GM10266 (cell line): ENCODE data around the gene CHL1.

Experiments used
- DNase-seq: peaks from one replicate; pipeline ENCODE4 v3.0.0; 2012; ENCODE audit errors: extremely low spot score
- TF ChIP-seq, protein P1 (sequence below): IDR thresholded peaks from 2 replicates; pipeline ENCODE4 v1.5.1; 2012; ENCODE audit warnings: mild to moderate bottlenecking, low read depth; ENCODE audit not compliant: control insufficient read depth, insufficient read depth; ENCODE audit errors: missing control alignments

Gene CHL1

DNA sequence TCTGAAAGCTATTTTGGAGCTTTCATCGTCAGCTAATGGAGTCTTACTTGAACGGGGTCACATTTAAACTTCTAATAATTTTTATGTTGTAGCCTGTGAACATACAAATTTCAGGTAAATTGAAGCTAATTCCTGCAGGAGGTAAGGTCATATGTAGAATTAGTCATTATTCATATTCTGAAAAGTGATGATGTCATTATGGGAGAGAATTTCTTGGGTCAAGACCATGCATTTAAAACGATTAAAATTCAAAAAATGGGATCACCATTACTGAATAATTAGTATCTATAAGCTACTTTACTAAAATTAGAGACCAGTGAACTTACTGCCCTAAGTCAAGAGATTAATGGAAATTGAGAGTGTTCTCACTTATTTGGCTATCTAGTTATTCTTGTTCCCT, 120.4 kb downstream of the CHL1 start:
- TF ChIP-seq, protein P1, sequence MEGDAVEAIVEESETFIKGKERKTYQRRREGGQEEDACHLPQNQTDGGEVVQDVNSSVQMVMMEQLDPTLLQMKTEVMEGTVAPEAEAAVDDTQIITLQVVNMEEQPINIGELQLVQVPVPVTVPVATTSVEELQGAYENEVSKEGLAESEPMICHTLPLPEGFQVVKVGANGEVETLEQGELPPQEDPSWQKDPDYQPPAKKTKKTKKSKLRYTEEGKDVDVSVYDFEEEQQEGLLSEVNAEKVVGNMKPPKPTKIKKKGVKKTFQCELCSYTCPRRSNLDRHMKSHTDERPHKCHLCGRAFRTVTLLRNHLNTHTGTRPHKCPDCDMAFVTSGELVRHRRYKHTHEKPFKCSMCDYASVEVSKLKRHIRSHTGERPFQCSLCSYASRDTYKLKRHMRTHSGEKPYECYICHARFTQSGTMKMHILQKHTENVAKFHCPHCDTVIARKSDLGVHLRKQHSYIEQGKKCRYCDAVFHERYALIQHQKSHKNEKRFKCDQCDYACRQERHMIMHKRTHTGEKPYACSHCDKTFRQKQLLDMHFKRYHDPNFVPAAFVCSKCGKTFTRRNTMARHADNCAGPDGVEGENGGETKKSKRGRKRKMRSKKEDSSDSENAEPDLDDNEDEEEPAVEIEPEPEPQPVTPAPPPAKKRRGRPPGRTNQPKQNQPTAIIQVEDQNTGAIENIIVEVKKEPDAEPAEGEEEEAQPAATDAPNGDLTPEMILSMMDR, result no peak
- DNase-seq, result no peak

- TF ChIP-seq, protein P1, result no peak
- no peak for DNase-seq
Observed at GRCh38 chr3:318903-319302, 122.3 kb downstream of the CHL1 start.

GRCh38 chr3:324423-324822, 127.9 kb downstream of the CHL1 start:
- DNase-seq, result no peak
- TF ChIP-seq, protein P1, result no peak

- no peak for DNase-seq
- TF ChIP-seq, protein P1, result no peak
Observed at GRCh38 chr3:325495-325894, 128.9 kb downstream of the CHL1 start.

DNA sequence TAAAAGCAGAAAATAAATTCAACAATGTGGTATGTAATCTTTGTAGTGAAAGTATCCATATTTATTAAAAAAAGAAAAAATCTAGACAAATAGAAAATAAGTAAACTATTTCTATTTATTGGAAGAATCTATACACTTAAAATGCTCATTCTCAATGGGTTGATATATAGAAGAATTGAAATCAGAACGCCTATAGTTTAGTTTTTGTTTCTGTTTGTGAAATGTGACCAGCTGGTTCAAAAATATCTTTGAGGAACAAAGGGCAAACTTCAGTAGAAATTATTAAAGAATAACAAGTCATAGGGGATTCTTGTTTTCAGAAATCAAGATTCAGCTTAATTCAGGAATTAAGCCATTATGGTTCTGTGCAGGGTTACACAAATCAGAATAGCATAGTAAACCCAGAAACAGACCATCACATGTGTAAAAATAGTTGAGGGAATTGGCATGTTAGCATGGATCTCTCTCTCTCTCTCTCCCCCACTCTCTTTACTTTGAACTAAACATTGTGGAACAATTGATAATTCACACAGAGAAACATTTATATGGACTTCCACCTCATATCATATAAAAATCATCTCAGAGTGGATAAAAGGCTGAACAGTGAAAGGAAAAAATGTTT, 134.0 kb downstream of the CHL1 start:
- DNase-seq, result no peak
- TF ChIP-seq, protein P1, result no peak

- TF ChIP-seq, protein P1, result no peak
- DNase-seq, result no peak
Observed at GRCh38 chr3:331881-332280, 135.3 kb downstream of the CHL1 start.

DNA sequence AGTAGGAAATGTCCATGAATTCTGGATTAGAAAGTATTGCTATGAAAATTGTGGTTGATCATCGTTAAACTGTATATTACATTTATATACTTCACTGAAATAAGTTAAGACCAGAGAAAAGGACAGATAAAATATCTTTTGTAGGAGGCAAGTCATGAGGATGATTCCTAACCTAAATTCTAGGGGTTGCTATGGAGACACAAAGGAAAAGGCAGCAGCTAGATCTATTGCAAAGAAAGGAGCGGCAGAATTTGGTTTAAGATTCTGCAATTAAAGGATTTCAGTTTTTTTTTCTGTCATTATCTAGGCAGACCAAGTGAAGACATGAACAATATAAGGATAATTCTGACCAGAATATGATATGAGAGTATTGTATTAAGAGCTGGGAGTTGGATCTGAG, 136.1 kb downstream of the CHL1 start:
- DNase-seq, result no peak
- TF ChIP-seq, protein P1, result no peak
